HEK293 (cell line): ENCODE measurements around the gene ZNF804A.

Source experiments
- ATF2 ChIP-seq: fragments of 450-650 bp; formaldehyde crosslinking; IDR thresholded peaks from 2 replicates; pipeline ENCODE4 v1.5.1; 2016; ENCODE audit warnings: missing biosample characterization, missing genetic modification characterization, low read depth
- ZNF140 ChIP-seq: fragments of 450-650 bp; formaldehyde crosslinking; IDR thresholded peaks from 2 replicates; pipeline ENCODE4 v1.5.1; 2016; ENCODE audit warnings: missing biosample characterization, missing genetic modification characterization
- ZNF146 ChIP-seq: fragments of 450-650 bp; formaldehyde crosslinking; IDR thresholded peaks from 2 replicates; pipeline ENCODE4 v1.5.1; 2016; ENCODE audit warnings: missing biosample characterization, missing genetic modification characterization
- ZNF558 ChIP-seq: fragments of 450-650 bp; formaldehyde crosslinking; IDR thresholded peaks from 2 replicates; pipeline ENCODE4 v1.5.1; 2016; ENCODE audit warnings: missing biosample characterization, missing genetic modification characterization
- ZNF660 ChIP-seq: fragments of 450-650 bp; IDR thresholded peaks from 2 replicates; pipeline ENCODE4 v1.5.1; 2018; ENCODE audit warnings: missing biosample characterization, mild to moderate bottlenecking, missing genetic modification characterization
- TF ChIP-seq, protein P1 (sequence below): fragments of 450-650 bp; formaldehyde crosslinking; IDR thresholded peaks from 2 replicates; pipeline ENCODE4 v1.5.1; 2016; ENCODE audit warnings: missing biosample characterization, missing genetic modification characterization

- TF ChIP-seq ZNF558 (tag by site-specific recombination) = no peak
- no peak for TF ChIP-seq ZNF140 (tag by site-specific recombination)
- TF ChIP-seq ZNF146 (tag by site-specific recombination) = no peak
- TF ChIP-seq ZNF660 (tag by site-specific recombination) = no peak
- TF ChIP-seq ATF2 (tag by site-specific recombination) = no peak
- TF ChIP-seq, protein P1, sequence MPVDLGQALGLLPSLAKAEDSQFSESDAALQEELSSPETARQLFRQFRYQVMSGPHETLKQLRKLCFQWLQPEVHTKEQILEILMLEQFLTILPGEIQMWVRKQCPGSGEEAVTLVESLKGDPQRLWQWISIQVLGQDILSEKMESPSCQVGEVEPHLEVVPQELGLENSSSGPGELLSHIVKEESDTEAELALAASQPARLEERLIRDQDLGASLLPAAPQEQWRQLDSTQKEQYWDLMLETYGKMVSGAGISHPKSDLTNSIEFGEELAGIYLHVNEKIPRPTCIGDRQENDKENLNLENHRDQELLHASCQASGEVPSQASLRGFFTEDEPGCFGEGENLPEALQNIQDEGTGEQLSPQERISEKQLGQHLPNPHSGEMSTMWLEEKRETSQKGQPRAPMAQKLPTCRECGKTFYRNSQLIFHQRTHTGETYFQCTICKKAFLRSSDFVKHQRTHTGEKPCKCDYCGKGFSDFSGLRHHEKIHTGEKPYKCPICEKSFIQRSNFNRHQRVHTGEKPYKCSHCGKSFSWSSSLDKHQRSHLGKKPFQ (tag by site-specific recombination) = no peak
Observed at GRCh38 chr2:184644685-184645084, 46.4 kb downstream of the ZNF804A start.
